Fibroblast of lung (primary cell): ENCODE results near the gene RERE.
"Not testable (repeated sequence)": the region's sequence is repeated elsewhere in the genome, so short reads cannot be mapped to it uniquely, and the experiment has no call there.

Source experiments
- CTCF ChIP-seq, 2 donors: IDR thresholded peaks in 1 of 2; conservative IDR thresholded peaks in 1 of 2; 1 replicate in 1 of 2; 2 replicates in 1 of 2; pipeline ENCODE4 v1.5.1; 2011 to 2012; ENCODE audit warnings: low read length in 2 of 2, control low read depth in 1 of 2, inconsistent platforms in 1 of 2, low read depth in 1 of 2, mild to moderate bottlenecking in 1 of 2
- EZH2 ChIP-seq: IDR thresholded peaks from 2 replicates; pipeline ENCODE4 v1.5.1; 2012; ENCODE audit warnings: low read length, control low read depth, mild to moderate bottlenecking; ENCODE audit errors: missing control alignments

GRCh38 chr1:8448505-8448904 is 368.9 kb downstream of the RERE start:
- not testable (repeated sequence) for TF ChIP-seq EZH2; CTCF (conservative IDR thresholded peaks at IDR 0.05 in 1 of 2, IDR thresholded peaks at IDR 0.05 in 1 of 2; ENCODE audit: low read depth in 1 of 2, low read length in 2 of 2)
